SJCRH30 (cell line): ENCODE measurements around the gene ACOX1. TPM values are rescaled to one million over a fixed set of nuclear protein-coding genes. Genes with fewer than 3 reads are reported as not detected.
"Not testable (repeated sequence)": the region's sequence is repeated elsewhere in the genome, so short reads cannot be mapped to it uniquely, and the experiment has no call there.

Experiments
- DNase-seq, 2 experiments: peaks; one replicate each; pipeline ENCODE4 v3.0.0-alpha.2; 2015 to 2020
- H3K27ac ChIP-seq: fragments of 250-450 bp; sonication (Bioruptor Pico); 2 replicates; pipeline ENCODE4 v1.5.1; 2020; ENCODE audit warnings: mild to moderate bottlenecking, moderate library complexity
- H3K27me3 ChIP-seq: fragments of 250-450 bp; sonication (Bioruptor Pico); 2 replicates; pipeline ENCODE4 v1.5.1; 2020; ENCODE audit warnings: mild to moderate bottlenecking, moderate library complexity
- H3K36me3 ChIP-seq: fragments of 250-450 bp; sonication (Bioruptor Pico); 2 replicates; pipeline ENCODE4 v1.5.1; 2020; ENCODE audit warnings: mild to moderate bottlenecking, moderate library complexity
- H3K4me1 ChIP-seq: fragments of 250-450 bp; sonication (Bioruptor Pico); 2 replicates; pipeline ENCODE4 v1.5.1; 2020; ENCODE audit warnings: mild to moderate bottlenecking, moderate library complexity
- H3K4me3 ChIP-seq: fragments of 250-450 bp; sonication (Bioruptor Pico); 2 replicates; pipeline ENCODE4 v1.5.1; 2020; ENCODE audit warnings: mild to moderate bottlenecking, moderate library complexity
- H3K9me3 ChIP-seq: fragments of 250-450 bp; sonication (Bioruptor Pico); replicated peaks from 2 replicates; pipeline ENCODE4 v1.5.1; 2020; ENCODE audit warnings: mild to moderate bottlenecking, moderate library complexity
- total RNA-seq: library from RNA; depleted of rRNA; stranded (reverse); fragments of >200 nt; shearing (Covaris generic); gene quantifications from 2 replicates; pipeline ENCODE4 v1.2.3, GENCODE V29; 2014

The ACOX1 gene
- total RNA-seq, 1 experiment from 2014 or later: 34.8 TPM

- H3K27ac ChIP-seq: peak overlapping the region; percentile 95
- peak overlapping the region; percentile 85 for H3K4me3 ChIP-seq
- no peak for DNase-seq
- no peaks in the 10 kb centered on the region for H3K36me3 ChIP-seq
- H3K9me3 ChIP-seq: no peaks in the 10 kb centered on the region
- H3K27me3 ChIP-seq: no peaks in the 10 kb centered on the region
- H3K4me1 ChIP-seq: peaks cover 3% of the 10 kb centered on the region
These were observed 780 bp upstream of the ACOX1 start for GRCh38 chr17:75979705-75980187.

GRCh38 chr17:75976175-75976848, 2.7 kb downstream of the ACOX1 start:
- DNase-seq: no peak
- no peak overlapping the region for H3K27ac ChIP-seq
- H3K9me3 ChIP-seq: no peaks in the 10 kb centered on the region
- peaks cover 1% of the 10 kb centered on the region; the same call in 1 of the 2 replicates for H3K36me3 ChIP-seq
- peaks cover 3% of the 10 kb centered on the region for H3K4me1 ChIP-seq
- H3K27me3 ChIP-seq: no peaks in the 10 kb centered on the region
- no peak overlapping the region for H3K4me3 ChIP-seq

GRCh38 chr17:75975757-75976174, 3.2 kb downstream of the ACOX1 start:
- Histone ChIP-seq H3K4me1 (peaks cover 3% of the 10 kb centered on the region), H3K27me3 (no peaks in the 10 kb centered on the region), H3K4me3 (no peak overlapping the region), H3K9me3 (no peaks in the 10 kb centered on the region), H3K36me3 (peaks cover 2% of the 10 kb centered on the region; the same call in 1 of the 2 replicates), H3K27ac (no peak overlapping the region)
- no peak for DNase-seq

DNA sequence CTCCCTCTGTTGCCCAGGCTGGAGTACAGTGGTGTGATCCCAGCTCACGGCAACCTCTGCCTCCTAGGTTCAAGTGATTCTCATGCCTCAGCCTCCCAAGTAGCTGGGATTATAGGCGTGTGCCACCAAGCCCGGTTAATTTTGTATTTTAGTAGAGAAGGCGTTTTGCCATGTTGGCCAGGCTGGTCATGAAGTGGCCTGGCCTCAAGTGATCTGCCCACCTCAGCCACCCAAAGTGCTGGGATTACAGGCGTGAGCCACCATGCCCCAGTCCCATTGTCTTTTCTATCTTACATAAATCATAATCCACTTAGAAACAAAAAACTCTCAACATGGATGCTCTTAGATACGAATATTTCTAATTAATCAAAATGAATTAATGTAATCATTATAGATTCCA, 3.8 kb downstream of the ACOX1 start:
- DNase-seq, H3K36me3 ChIP-seq, H3K27me3 ChIP-seq, H3K4me1 ChIP-seq, H3K27ac ChIP-seq, H3K4me3 ChIP-seq, H3K9me3 ChIP-seq: not testable (repeated sequence)

- H3K4me3 ChIP-seq: no peak overlapping the region
- no peaks in the 10 kb centered on the region for H3K9me3 ChIP-seq
- H3K4me1 ChIP-seq: no peaks in the 10 kb centered on the region
- DNase-seq: no peak
- peaks cover 12% of the 10 kb centered on the region; the same call in 1 of the 2 replicates for H3K36me3 ChIP-seq
- H3K27me3 ChIP-seq: no peaks in the 10 kb centered on the region
- no peak overlapping the region for H3K27ac ChIP-seq
These were observed 8.3 kb downstream of the ACOX1 start for GRCh38 chr17:75970626-75971025.

GRCh38 chr17:75970011-75970523, 8.9 kb downstream of the ACOX1 start:
- Histone ChIP-seq H3K4me1 (no peaks in the 10 kb centered on the region), H3K27me3 (no peaks in the 10 kb centered on the region), H3K27ac (no peak overlapping the region), H3K4me3 (no peak overlapping the region), H3K36me3 (peaks cover 12% of the 10 kb centered on the region; the same call in 1 of the 2 replicates), H3K9me3 (no peaks in the 10 kb centered on the region)
- DNase-seq: no peak

- not testable (repeated sequence) for H3K4me3 ChIP-seq, DNase-seq, H3K27me3 ChIP-seq, H3K27ac ChIP-seq, H3K4me1 ChIP-seq, H3K9me3 ChIP-seq
- H3K36me3 ChIP-seq: peaks cover 12% of the 10 kb centered on the region; the same call in 1 of the 2 replicates
These were observed 9.9 kb downstream of the ACOX1 start for GRCh38 chr17:75969044-75969443.

DNA sequence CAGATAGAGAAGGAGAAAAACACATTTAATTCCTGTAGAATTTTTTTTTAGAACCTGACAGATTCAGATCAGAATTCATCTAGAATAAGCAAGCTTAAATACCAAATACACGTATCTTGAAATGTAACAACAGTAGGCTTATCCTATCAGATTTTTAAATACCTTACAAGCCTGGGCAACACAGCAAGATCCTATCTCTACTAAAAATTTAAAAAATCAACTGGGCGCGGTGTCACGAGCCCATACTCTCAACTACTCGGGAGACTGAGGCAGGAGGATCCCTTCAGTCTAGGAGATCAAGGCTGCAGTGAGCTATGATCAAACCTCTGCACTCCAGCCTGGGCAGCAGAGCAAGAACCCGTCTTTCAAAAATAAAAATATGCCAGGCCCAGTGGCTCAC, 13.5 kb downstream of the ACOX1 start:
- Histone ChIP-seq H3K36me3 (peaks cover 10% of the 10 kb centered on the region; the same call in 1 of the 2 replicates), H3K9me3 (no peaks in the 10 kb centered on the region), H3K4me3 (no peak overlapping the region), H3K27me3 (no peaks in the 10 kb centered on the region), H3K27ac (no peak overlapping the region), H3K4me1 (no peaks in the 10 kb centered on the region)
- no peak for DNase-seq

DNA sequence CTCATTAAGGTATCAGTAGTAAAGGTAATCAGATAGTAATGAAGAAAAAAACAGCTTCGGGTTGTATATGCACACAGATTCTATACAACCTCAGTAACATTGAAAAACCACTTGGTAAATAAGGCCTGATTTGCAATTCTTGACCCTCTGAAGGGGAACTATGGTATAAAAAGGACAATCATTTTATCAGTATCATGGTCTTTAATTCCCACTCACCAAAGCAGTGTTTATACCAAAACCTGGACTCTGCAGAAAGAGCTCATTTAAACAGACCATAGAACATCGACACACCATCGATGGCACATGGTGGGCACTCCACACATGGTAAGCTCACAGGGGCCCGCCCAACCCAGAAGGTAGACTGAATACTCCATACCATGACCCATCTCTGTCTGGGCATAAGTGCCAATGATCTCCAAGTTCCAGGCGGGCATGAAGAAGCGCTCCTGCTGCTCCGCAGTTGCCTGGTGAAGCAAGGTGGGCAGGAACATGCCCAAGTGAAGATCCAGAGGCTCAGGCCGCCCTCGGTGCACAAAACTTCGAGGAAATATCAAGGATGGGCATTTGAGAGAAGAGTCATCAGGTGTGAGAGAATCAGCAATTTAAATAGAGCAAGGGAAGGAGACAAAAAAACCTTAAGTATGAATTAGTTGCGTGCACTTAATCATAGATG, 19.0 kb downstream of the ACOX1 start:
- Histone ChIP-seq H3K36me3 (peaks cover 21% of the 10 kb centered on the region), H3K27ac (no peak overlapping the region), H3K4me1 (no peaks in the 10 kb centered on the region), H3K4me3 (no peak overlapping the region), H3K27me3 (no peaks in the 10 kb centered on the region), H3K9me3 (no peaks in the 10 kb centered on the region)
- no peak for DNase-seq

DNA sequence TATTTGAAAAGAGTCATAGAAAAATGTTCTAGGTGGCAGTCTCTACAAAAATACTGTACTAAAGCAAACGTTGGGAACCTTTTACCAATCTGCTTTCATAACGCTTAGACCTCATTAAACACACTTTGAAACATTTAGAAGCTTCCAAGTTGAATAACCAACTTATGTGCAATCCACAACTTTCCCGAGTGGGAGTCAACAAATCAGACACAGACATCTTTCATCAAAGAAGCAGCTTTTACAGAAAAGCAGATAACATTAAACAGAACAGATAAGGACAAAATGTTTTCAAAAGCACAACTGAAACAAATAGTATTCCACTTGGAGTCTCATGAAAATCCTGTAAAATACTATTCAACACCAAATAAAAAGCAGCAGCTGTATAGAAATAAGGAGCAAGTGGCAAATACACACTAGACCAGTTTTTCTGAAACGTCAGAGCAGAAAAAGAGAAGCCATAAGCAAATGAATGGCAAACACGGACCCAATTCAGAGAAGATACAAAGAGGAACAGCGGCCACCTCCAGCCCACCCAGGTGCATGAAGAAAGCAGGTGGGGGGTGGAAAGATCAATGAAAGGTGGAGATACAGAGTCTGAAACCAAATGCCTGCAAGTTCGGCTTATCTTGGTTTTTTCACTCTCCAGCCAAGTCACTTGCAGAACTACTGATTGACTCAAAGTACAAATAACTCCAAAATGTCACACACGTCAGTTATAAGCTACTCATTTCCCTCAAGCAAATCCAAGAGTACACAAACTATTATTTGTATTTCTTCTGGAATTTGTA, 19.7 kb downstream of the ACOX1 start:
- no peaks in the 10 kb centered on the region for H3K4me1 ChIP-seq
- H3K4me3 ChIP-seq: no peak overlapping the region
- H3K27ac ChIP-seq: no peak overlapping the region
- H3K27me3 ChIP-seq: no peaks in the 10 kb centered on the region
- DNase-seq: no peak
- peaks cover 21% of the 10 kb centered on the region for H3K36me3 ChIP-seq
- no peaks in the 10 kb centered on the region for H3K9me3 ChIP-seq

GRCh38 chr17:75950855-75951554, 28.0 kb downstream of the ACOX1 start:
- Histone ChIP-seq H3K27ac (peak overlapping the region; percentile 47), H3K9me3 (no peaks in the 10 kb centered on the region), H3K27me3 (no peaks in the 10 kb centered on the region), H3K4me3 (no peak overlapping the region), H3K4me1 (peaks cover 20% of the 10 kb centered on the region), H3K36me3 (peaks cover 50% of the 10 kb centered on the region)
- peak; percentile 88 to 94 for DNase-seq

GRCh38 chr17:75950421-75950820, 28.5 kb downstream of the ACOX1 start:
- no peak overlapping the region for H3K4me3 ChIP-seq
- H3K27me3 ChIP-seq: no peaks in the 10 kb centered on the region
- DNase-seq: peak; percentile 19 to 58
- no peaks in the 10 kb centered on the region for H3K9me3 ChIP-seq
- peaks cover 22% of the 10 kb centered on the region for H3K4me1 ChIP-seq
- H3K27ac ChIP-seq: peak overlapping the region; percentile 47
- peaks cover 45% of the 10 kb centered on the region for H3K36me3 ChIP-seq

DNA sequence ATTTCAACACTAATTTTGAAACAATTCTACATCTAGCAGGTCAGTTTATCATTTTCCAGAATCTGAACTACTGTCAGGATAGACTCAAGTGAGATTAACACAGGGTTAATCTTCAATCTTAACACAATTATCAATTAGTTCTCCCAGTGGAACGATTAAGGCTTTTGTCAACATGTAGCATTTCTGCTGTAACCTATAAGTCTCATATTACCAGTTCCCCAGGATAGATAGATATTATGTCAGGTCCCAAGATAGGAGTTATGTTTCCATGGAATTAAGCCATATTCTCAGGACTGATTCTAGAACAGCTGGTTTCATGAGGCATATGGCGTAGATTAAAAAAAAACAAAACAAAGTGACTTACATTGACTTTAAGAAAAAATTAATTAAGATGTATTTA, 33.8 kb downstream of the ACOX1 start:
- Histone ChIP-seq H3K9me3 (no peaks in the 10 kb centered on the region), H3K36me3 (peaks cover 26% of the 10 kb centered on the region), H3K27ac (no peak overlapping the region), H3K27me3 (no peaks in the 10 kb centered on the region), H3K4me1 (peaks cover 18% of the 10 kb centered on the region), H3K4me3 (no peak overlapping the region)
- DNase-seq: peak in 1 of 2 experiments; percentile 61

GRCh38 chr17:75943491-75943890, 35.5 kb downstream of the ACOX1 start:
- Histone ChIP-seq H3K27me3 (no peaks in the 10 kb centered on the region), H3K9me3 (no peaks in the 10 kb centered on the region), H3K4me1 (peaks cover 13% of the 10 kb centered on the region), H3K36me3 (peaks cover 15% of the 10 kb centered on the region), H3K4me3 (no peak overlapping the region), H3K27ac (no peak overlapping the region)
- no peak for DNase-seq
